ENCODE measurements around the gene HEATR1.

GRCh38 chr1:236502579-236502971 lies 101.7 kb downstream of the HEATR1 start:
- TF ChIP-seq CTCF (IDR thresholded peaks at IDR 0.05), result no peak
- TF ChIP-seq POLR2A (IDR thresholded peaks at IDR 0.05), result no peak

All from suprapubic skin (tissue), 3 donors.